Measurements from ENCODE around the gene PPP2R2C. TPM values are rescaled to one million over a fixed set of nuclear protein-coding genes. Genes with fewer than 3 reads are reported as not detected.

PPP2R2C gene
- total RNA-seq, 1 experiment from 2014 or later, result 32.9 TPM

DNA sequence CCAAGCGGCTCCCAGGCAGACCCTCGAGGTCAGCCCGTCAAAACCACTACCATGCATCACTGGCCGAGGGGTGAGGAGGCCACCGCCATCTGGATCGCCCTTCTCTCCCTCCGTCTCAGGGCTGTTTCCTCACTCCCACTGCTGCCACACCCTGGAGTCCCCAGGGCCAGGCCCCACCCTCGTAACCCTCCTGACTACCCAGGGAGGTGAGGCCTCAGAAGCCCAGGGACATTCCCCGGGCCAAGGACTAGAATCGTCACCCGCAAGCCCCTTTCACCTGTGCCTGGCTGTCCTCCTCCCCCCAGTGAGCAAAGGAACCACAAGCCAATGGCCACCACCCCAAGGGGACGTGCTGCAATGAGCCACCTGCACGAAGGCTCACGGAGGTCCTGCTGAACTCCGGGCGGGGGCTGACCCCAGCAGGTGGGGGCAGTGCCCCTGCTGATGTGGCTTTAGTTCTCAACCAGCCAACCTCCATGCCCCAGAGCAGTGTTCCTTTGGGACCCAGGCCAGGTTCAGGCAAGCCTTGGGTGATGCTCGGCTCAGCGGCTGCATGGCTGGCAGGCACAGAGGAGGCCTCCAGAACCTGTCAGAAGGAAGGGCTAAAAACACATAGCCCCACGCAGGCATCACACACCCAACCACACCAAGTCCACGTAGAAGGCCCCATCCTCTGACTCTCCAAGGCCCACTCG is 23.8 kb downstream of the PPP2R2C start:
- H3K9me3 ChIP-seq (ENCODE audit: control insufficient read depth in 1 of 2, insufficient read depth in 1 of 2, low read depth in 1 of 2, low read length in 2 of 2), result no peaks in the 10 kb centered on the region
- no peaks in the 10 kb centered on the region for H4K20me1 ChIP-seq (ENCODE audit: insufficient read depth)
- H3K27ac ChIP-seq (ENCODE audit: low read depth, low read length), result no peak overlapping the region
- no peaks in the 10 kb centered on the region for H3K79me2 ChIP-seq (ENCODE audit: insufficient read depth, low read length)
- H3K27me3 ChIP-seq (ENCODE audit: insufficient read depth, low read length), result 0 out of 2 replicates have a peak, but pooled peaks cover under 1% of the 10 kb centered on the region
- H2AFZ ChIP-seq (ENCODE audit: low read depth, low read length, poor library complexity, severe bottlenecking), result no peak overlapping the region
- H3K36me3 ChIP-seq (ENCODE audit: control insufficient read depth in 1 of 2, insufficient read depth in 2 of 2, low read length in 2 of 2), result no peaks in the 10 kb centered on the region
- peaks cover 0 to 11% of the 10 kb centered on the region in 2 experiments; a peak in 1 of 4 replicates for H3K4me1 ChIP-seq (ENCODE audit: control insufficient read depth in 1 of 2, insufficient read depth in 2 of 2, low read length in 2 of 2)
- no peaks in the 10 kb centered on the region for H3K9me2 ChIP-seq (ENCODE audit: insufficient read depth)
- H3K4me2 ChIP-seq (ENCODE audit: low read length), result no peak overlapping the region
- ChIA-PET POLR2A (no interaction called here), CTCF (no interaction called here), RAD21 (ENCODE audit: low non-redundant PET in 1 of 2, low total read pairs in 2 of 2, uncharacterized antibody in 2 of 2, unreplicated experiment in 2 of 2) (no interaction called here)
- no peak overlapping the region for H3K9ac ChIP-seq (ENCODE audit: low read length)
- TF ChIP-seq ZNF274 (IDR thresholded peaks at IDR 0.05; ENCODE audit: low read depth, low read length) (no peak), ZFX (IDR thresholded peaks at IDR 0.05) (no peak), EGR1 (IDR thresholded peaks at IDR 0.05; ENCODE audit: low read depth) (no peak), RAD21 (IDR thresholded peaks at IDR 0.05; ENCODE audit: low read depth) (no peak), SP1 (IDR thresholded peaks at IDR 0.05; ENCODE audit: low read depth) (no peak), EZH2 (IDR thresholded peaks at IDR 0.05) (no peak), FOSL1 (IDR thresholded peaks at IDR 0.05; ENCODE audit: low read depth) (no peak), SRF (IDR thresholded peaks at IDR 0.05; ENCODE audit: low read depth) (no peak), YY1 (IDR thresholded peaks at IDR 0.05; ENCODE audit: extremely low read depth, insufficient replicate concordance, low read depth, low read length) (no peak)
- TF ChIP-seq, protein P1, sequence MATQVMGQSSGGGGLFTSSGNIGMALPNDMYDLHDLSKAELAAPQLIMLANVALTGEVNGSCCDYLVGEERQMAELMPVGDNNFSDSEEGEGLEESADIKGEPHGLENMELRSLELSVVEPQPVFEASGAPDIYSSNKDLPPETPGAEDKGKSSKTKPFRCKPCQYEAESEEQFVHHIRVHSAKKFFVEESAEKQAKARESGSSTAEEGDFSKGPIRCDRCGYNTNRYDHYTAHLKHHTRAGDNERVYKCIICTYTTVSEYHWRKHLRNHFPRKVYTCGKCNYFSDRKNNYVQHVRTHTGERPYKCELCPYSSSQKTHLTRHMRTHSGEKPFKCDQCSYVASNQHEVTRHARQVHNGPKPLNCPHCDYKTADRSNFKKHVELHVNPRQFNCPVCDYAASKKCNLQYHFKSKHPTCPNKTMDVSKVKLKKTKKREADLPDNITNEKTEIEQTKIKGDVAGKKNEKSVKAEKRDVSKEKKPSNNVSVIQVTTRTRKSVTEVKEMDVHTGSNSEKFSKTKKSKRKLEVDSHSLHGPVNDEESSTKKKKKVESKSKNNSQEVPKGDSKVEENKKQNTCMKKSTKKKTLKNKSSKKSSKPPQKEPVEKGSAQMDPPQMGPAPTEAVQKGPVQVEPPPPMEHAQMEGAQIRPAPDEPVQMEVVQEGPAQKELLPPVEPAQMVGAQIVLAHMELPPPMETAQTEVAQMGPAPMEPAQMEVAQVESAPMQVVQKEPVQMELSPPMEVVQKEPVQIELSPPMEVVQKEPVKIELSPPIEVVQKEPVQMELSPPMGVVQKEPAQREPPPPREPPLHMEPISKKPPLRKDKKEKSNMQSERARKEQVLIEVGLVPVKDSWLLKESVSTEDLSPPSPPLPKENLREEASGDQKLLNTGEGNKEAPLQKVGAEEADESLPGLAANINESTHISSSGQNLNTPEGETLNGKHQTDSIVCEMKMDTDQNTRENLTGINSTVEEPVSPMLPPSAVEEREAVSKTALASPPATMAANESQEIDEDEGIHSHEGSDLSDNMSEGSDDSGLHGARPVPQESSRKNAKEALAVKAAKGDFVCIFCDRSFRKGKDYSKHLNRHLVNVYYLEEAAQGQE (IDR thresholded peaks at IDR 0.05; ENCODE audit: low read depth), result no peak
- TF ChIP-seq, protein P2, sequence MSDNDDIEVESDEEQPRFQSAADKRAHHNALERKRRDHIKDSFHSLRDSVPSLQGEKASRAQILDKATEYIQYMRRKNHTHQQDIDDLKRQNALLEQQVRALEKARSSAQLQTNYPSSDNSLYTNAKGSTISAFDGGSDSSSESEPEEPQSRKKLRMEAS (IDR thresholded peaks at IDR 0.05), result no peak
- TF ChIP-seq, protein P3, sequence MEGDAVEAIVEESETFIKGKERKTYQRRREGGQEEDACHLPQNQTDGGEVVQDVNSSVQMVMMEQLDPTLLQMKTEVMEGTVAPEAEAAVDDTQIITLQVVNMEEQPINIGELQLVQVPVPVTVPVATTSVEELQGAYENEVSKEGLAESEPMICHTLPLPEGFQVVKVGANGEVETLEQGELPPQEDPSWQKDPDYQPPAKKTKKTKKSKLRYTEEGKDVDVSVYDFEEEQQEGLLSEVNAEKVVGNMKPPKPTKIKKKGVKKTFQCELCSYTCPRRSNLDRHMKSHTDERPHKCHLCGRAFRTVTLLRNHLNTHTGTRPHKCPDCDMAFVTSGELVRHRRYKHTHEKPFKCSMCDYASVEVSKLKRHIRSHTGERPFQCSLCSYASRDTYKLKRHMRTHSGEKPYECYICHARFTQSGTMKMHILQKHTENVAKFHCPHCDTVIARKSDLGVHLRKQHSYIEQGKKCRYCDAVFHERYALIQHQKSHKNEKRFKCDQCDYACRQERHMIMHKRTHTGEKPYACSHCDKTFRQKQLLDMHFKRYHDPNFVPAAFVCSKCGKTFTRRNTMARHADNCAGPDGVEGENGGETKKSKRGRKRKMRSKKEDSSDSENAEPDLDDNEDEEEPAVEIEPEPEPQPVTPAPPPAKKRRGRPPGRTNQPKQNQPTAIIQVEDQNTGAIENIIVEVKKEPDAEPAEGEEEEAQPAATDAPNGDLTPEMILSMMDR (IDR thresholded peaks at IDR 0.05 in 2 of 3, conservative IDR thresholded peaks at IDR 0.05 in 1 of 3; ENCODE audit: borderline replicate concordance in 1 of 3, insufficient read depth in 1 of 3, low read depth in 2 of 3, low read length in 2 of 3), result no peak
- no peak overlapping the region for H3K4me3 ChIP-seq (replicated peaks in 1 of 2; ENCODE audit: low read depth in 1 of 2, low read length in 2 of 2)
- ATAC-seq (no peak), DNase-seq (ENCODE audit: low read depth, low spot score) (no peak)
- intact Hi-C loops (cut with micrococcal nuclease), result no loop called here
- no TSS peak for BruUV-seq (replicated peaks)

Data from HCT116 (cell line).